ENCODE data around the gene FHIT.
A peak's percentile ranks its signal among the peaks of the same experiment; 100 is the strongest.

The FHIT gene

GRCh38 chr3:60055765-60056164, 1195.5 kb downstream of the FHIT start:
- DNase-seq (ENCODE audit: low read depth in 2 of 2) = no peak

- peak; percentile 43 to 46 for DNase-seq (ENCODE audit: low read depth in 2 of 2)
These were observed 1197.6 kb downstream of the FHIT start for GRCh38 chr3:60053526-60054265.

GRCh38 chr3:60048447-60048848, 1202.8 kb downstream of the FHIT start:
- no peak for DNase-seq (ENCODE audit: low read depth in 2 of 2)

GRCh38 chr3:60047426-60048200, 1203.6 kb downstream of the FHIT start:
- DNase-seq (ENCODE audit: low read depth in 2 of 2) = no peak

- no peak for DNase-seq (ENCODE audit: low read depth in 2 of 2)
These were observed 1205.0 kb downstream of the FHIT start for GRCh38 chr3:60046210-60046609.

GRCh38 chr3:60045686-60046085, 1205.6 kb downstream of the FHIT start:
- DNase-seq (ENCODE audit: low read depth in 2 of 2) = no peak

GRCh38 chr3:60036803-60037202, 1214.4 kb downstream of the FHIT start:
- no peak for DNase-seq (ENCODE audit: low read depth in 2 of 2)

GRCh38 chr3:60033901-60034453, 1217.3 kb downstream of the FHIT start:
- no peak for DNase-seq (ENCODE audit: low read depth in 2 of 2)

GRCh38 chr3:60030982-60031381, 1220.3 kb downstream of the FHIT start:
- no peak for DNase-seq (ENCODE audit: low read depth in 2 of 2)

GRCh38 chr3:60028233-60028632, 1223.0 kb downstream of the FHIT start:
- no peak for DNase-seq (ENCODE audit: low read depth in 2 of 2)

- DNase-seq (ENCODE audit: low read depth in 2 of 2) = no peak
These were observed 1223.9 kb downstream of the FHIT start for GRCh38 chr3:60027335-60027734.

GRCh38 chr3:60025096-60026050, 1225.9 kb downstream of the FHIT start:
- DNase-seq (ENCODE audit: low read depth in 2 of 2) = peak; percentile 51 to 52

- DNase-seq (ENCODE audit: low read depth in 2 of 2) = no peak
These were observed 1226.9 kb downstream of the FHIT start for GRCh38 chr3:60024400-60024799.

- DNase-seq (ENCODE audit: low read depth in 2 of 2) = no peak
These were observed 1228.1 kb downstream of the FHIT start for GRCh38 chr3:60023189-60023588.

GRCh38 chr3:60017631-60018030, 1233.6 kb downstream of the FHIT start:
- peak in 1 of 2 experiments; percentile 18 for DNase-seq (ENCODE audit: low read depth in 2 of 2)

- DNase-seq (ENCODE audit: low read depth in 2 of 2) = no peak
These were observed 1236.1 kb downstream of the FHIT start for GRCh38 chr3:60015032-60015705.

GRCh38 chr3:60013241-60013640, 1238.0 kb downstream of the FHIT start:
- DNase-seq (ENCODE audit: low read depth in 2 of 2) = no peak

- DNase-seq (ENCODE audit: low read depth in 2 of 2) = no peak
These were observed 1240.0 kb downstream of the FHIT start for GRCh38 chr3:60011218-60011617.

- no peak for DNase-seq (ENCODE audit: low read depth in 2 of 2)
These were observed 1240.5 kb downstream of the FHIT start for GRCh38 chr3:60010781-60011180.

- no peak for DNase-seq (ENCODE audit: low read depth in 2 of 2)
These were observed 1241.2 kb downstream of the FHIT start for GRCh38 chr3:60009931-60010478.

- no peak for DNase-seq (ENCODE audit: low read depth in 2 of 2)
These were observed 1249.9 kb downstream of the FHIT start for GRCh38 chr3:60001369-60001768.

Measured in fibroblast of skin of left biceps (primary cell).